Putamen (tissue), 1 donor: ENCODE data around the gene MACROH2A1.

ENCODE experiments used
- DNase-seq: peaks from one replicate; pipeline ENCODE4 v3.0.0-alpha.2; 2016; ENCODE audit warnings: low spot score

The MACROH2A1 gene

DNA sequence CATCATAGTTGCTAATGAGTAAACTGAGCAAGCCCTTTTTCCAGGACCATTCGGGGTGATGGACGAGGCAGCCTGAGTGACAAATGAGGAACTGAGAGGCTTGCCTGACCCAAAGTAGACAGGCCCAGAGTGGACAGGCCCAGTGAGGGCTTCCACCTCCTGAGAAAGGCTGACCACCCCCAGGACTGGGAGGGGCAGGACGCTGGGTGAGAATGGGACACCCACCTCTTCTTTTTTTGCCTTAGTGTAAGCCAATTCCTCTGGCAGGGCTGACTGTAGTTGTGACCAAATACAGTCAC lies 68.3 kb downstream of the MACROH2A1 start:
- no peak for DNase-seq

- no peak for DNase-seq
Measured at GRCh38 chr5:135329913-135330797, 68.9 kb downstream of the MACROH2A1 start.

GRCh38 chr5:135329066-135329912 lies 69.7 kb downstream of the MACROH2A1 start:
- no peak for DNase-seq

DNA sequence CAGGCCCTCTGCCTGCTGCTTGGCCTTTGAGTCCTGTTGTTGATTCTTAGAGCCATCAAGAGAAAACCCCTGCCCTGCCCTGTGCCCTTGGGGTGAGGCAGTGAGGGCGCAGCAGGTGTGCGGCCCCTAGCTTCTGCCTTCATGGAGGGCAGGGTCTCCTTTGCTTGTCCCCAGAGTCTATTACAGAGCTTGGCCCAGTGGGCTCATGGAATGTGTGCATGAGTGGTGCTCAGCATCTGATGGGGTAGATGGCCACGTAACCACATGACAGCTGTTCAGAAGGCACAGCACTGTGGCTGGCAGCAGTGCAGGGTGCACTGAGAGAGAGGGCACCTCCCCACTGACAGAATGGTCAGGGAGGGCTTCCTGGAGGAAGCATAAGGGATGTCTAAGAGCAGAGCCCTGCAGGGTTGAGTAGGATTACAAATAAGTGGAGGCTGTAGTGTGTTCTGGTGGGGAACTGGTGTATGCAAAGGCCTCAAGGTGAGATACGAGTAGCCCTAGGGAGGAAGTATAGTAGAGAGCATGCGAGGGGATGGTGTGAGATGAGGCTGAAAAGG lies 70.8 kb downstream of the MACROH2A1 start:
- DNase-seq = no peak

- DNase-seq = no peak
Measured at GRCh38 chr5:135327429-135328127, 71.5 kb downstream of the MACROH2A1 start.

- DNase-seq = no peak
Measured at GRCh38 chr5:135326296-135327254, 72.5 kb downstream of the MACROH2A1 start.

DNA sequence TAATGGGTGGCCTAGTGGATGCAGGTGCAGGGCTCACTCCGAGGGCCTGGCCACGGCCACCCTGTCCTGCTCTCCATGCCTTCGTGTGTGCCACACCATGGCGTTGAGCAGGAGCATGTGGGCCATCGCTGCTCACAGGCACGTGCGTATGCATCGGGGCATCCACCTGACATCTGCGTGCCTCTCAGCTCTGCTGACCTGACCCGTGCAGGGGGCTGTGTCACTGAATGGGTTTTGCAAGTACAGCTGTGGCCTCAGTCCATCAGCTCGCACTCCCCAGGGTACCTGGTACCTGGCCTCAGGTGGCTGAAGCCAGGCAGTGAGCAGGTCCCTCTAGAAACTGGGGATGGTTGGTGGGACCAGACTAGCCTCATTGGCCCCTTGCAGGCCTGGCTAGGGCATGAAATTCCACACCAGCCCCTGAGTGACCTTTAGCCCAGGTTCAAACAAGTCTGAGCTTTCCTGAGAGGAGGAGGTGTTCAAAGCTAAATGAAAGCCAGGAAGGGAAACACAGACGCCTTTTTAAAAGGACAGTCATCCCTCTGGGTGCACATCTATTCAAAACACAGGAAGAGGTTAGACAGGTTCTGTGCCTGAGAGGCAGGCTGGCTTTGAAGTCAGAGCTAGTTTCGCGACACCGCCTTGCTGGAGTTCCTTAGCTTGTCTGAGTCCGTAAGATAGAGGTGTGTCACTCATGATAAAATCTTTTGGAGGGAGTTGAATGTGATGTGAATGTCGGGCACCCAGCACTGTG lies 74.0 kb downstream of the MACROH2A1 start:
- no peak for DNase-seq

- no peak for DNase-seq
Measured at GRCh38 chr5:135324160-135324559, 74.9 kb downstream of the MACROH2A1 start.

- no peak for DNase-seq
Measured at GRCh38 chr5:135323701-135324132, 75.3 kb downstream of the MACROH2A1 start.

DNA sequence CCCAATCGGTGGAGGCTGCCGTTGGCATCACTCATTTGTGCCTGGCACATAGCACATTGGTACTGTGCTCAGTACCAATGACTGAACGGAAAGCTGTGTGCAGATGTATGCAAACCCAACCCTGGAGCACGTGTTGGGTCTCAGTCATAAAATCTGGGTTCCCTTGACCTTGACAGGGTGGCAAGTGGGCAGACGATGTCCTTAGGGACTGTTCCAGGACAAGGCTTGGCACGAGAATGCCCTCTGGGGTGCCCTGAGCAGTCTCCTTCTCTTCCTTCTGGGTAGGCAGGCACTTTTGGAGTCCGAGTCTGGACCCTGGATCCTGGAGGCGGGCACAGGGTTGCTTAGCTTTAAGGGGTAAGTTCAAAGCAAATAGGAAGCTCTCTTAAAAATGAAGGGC lies 75.8 kb downstream of the MACROH2A1 start:
- DNase-seq = no peak

DNA sequence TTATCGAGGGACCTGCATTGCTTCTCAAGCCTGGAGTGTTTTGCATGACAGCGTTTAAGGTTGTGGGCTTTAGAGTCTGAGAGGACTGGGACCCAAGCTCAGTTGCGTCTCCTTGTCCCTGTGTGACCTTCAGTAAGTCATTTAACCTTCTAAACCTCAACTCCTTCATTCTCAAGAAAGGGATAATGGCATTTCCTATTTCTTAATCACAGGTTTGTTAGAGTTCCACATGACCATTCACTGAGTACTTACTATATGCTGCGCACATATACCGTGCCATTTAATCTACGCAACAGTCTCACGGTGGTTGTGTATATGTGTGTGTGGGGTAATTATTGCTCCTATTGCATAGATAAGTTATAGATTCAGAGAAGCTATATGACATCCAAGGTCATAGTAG lies 76.3 kb downstream of the MACROH2A1 start:
- no peak for DNase-seq

DNA sequence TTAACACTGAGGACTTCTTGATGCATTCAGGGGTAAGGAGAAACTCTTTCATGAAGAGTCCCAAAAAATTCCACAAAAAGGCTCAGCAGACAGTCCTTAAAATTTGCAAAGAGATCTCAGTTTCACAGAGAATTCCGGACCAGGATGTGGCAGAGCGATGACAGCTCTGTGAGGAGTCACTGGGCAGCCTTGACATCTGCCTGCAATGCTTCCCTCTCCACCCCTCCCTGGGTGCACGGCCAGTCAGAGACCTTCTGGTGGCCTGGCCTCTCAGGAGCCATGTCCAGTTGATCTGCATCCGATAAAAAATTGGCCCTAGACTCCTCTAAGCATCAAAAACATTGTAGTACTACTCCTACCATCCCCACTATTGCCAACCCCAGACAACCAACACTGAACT lies 76.8 kb downstream of the MACROH2A1 start:
- no peak for DNase-seq

DNA sequence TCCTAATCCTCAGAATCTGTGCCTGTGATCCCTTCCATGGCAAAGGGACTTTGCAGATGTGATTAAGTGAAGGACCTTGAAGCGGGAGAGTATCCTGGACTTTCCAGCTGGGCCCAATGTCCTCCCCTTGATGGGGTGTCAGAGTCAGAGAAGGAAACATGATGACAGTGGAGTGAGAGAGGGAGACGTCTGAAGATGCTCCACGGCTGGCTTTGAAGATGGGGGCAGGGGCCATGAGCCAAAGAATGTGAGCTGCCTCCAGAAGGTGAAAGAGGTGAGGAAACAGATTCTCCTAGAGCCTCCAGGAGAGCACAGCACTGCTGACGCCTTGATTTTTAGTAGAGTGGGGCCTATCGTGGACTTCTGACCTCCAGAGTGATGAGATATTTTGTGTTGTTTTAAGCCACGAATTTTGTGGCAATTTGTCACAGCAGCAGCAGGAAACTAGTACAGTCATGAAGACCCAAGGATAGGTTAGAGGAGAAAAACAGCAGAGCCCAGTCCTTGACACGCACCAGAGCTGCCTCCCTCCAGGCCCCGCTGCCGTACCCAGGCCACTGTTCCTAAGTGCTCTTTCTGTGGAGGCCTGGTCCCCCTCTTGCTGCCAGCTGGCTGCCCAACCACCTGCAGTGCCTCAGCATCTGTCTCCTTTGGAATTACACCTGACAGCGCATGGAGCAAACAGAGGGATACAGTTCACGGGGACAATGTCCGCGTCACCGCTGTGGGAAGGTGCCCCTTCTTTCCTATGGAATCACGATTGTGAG lies 78.1 kb downstream of the MACROH2A1 start:
- DNase-seq = no peak

- DNase-seq = no peak
Measured at GRCh38 chr5:135319928-135320606, 79.0 kb downstream of the MACROH2A1 start.

GRCh38 chr5:135319458-135319857 lies 79.6 kb downstream of the MACROH2A1 start:
- no peak for DNase-seq

DNA sequence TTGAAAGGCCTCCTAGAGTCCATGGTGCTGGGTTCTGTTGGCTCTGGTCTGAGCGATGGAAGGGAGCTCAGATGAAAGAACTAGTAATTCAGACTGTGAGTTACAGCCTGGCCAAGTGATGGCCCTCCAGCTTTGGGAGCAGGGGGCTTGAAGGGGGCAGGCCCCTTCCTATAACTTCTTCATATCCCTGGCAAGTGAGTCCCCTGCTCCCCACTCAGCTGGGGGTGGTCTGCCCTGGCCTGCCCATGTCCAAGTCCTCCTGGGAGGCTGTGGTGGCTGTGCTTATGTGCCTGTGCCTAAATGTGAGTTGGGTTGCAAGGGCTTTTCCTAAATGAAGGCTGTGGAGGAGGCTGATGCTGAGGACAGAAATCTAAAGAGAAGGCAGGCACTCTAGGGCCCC lies 80.1 kb downstream of the MACROH2A1 start:
- no peak for DNase-seq

DNA sequence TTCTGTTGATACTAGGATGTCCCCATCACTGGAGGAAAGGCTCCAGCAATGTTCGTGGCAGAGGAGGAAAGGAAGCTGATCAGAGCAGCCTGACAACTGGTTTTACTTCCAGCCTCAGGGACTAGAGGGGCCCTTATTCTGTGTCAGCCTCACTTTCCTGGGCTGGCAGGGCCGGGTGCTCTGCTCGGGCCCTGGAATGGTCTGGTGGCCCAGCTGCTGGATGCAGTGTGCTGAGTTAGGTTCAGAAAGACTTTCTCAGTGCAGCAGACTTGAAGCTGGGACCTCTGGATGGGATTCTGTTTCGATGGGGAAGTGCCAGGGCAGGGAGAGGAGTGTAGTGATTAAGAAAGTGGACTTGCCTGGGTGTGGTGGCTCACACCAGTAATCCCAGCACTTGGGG lies 81.0 kb downstream of the MACROH2A1 start:
- no peak for DNase-seq

GRCh38 chr5:135317286-135317685 lies 81.7 kb downstream of the MACROH2A1 start:
- DNase-seq = no peak

- no peak for DNase-seq
Measured at GRCh38 chr5:135315386-135315785, 83.6 kb downstream of the MACROH2A1 start.
